AG09309 (cell line): ENCODE measurements around the gene GPC5.

Experiments used
- DNase-seq: peaks from one replicate; pipeline ENCODE4 v3.0.0-alpha.2; 2010; ENCODE audit warnings: low read depth
- H3K4me3 ChIP-seq: 2 replicates; pipeline ENCODE4 v1.5.1; 2011; ENCODE audit warnings: mild to moderate bottlenecking, low read depth, low read length, moderate library complexity; ENCODE audit not compliant: control insufficient read depth
- TF ChIP-seq, protein P1 (sequence below): IDR thresholded peaks from 2 replicates; pipeline ENCODE4 v1.5.1; 2011; ENCODE audit warnings: mild to moderate bottlenecking, low read depth, low read length, inconsistent platforms; ENCODE audit not compliant: insufficient read depth, control insufficient read depth; ENCODE audit errors: missing control alignments

GPC5 gene

DNA sequence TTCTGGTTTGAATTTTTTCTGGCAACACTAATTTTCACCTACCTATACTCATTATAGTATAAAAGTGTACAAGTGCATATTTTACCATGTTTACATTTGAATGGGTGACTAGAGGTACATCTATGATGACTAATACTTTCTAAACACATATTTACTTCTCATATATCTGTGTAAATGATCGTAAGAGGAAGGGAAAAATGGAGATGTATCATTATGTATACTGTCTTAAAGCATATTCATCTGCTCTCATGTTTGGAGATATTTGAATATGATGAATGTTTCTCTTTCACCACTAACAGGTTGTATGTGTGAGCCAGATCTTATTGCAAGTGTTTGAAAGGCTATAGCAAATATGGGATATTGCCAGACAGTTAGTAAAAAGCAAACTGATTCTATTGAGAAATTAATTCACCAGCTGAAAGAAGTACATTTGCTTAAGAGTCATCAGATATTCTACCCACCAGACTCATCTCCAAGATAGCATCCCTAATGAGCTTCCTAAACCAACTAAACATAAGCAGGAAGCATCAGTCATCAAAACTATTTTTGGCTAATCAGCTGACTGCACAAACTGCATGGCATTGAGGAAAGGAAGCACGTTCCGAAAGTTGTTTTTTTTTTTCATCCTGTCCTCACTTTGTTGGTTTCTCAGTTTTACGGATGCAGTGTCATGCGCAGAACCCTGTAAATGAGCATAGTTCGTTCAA lies 738.2 kb downstream of the GPC5 start:
- DNase-seq = no peak
- no peak overlapping the region for H3K4me3 ChIP-seq
- TF ChIP-seq, protein P1, sequence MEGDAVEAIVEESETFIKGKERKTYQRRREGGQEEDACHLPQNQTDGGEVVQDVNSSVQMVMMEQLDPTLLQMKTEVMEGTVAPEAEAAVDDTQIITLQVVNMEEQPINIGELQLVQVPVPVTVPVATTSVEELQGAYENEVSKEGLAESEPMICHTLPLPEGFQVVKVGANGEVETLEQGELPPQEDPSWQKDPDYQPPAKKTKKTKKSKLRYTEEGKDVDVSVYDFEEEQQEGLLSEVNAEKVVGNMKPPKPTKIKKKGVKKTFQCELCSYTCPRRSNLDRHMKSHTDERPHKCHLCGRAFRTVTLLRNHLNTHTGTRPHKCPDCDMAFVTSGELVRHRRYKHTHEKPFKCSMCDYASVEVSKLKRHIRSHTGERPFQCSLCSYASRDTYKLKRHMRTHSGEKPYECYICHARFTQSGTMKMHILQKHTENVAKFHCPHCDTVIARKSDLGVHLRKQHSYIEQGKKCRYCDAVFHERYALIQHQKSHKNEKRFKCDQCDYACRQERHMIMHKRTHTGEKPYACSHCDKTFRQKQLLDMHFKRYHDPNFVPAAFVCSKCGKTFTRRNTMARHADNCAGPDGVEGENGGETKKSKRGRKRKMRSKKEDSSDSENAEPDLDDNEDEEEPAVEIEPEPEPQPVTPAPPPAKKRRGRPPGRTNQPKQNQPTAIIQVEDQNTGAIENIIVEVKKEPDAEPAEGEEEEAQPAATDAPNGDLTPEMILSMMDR = no peak

DNA sequence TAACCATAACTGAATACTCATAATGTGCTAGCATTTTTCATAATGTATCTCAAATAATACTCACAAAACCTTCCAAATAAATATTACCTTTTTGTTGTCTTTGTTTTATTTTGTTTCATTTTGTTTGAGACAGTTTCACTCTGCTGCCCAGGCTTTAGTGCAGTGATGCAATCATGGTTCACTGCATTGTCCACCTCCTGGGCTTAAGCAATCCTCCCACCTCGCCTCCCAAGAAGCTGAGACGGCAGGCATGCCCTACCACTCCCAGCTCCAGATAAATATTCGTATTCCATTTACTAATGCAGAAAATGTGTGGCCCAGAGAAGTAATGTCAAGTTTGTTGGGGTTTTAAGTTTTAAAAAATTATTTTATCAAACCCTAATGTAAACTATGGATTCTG lies 739.1 kb downstream of the GPC5 start:
- DNase-seq = no peak
- TF ChIP-seq, protein P1 = no peak
- no peak overlapping the region for H3K4me3 ChIP-seq

DNA sequence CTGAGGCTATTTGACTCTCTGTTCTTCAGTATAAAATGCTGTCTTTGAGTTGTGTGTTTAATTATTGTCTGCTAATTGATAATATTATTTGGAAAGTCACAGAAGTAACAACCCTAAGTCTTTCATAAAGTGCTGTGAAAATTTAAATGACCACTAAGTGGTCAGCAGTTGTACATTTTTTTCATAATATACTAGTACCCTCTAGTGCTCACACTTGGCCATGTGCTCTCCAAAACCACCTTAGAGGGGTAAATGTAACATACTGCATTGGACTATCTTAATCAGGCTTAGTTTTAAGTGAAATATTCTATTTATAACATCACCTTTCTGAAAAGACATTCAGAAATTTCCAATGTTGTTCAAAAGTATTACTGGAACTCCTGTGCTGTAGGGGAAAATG lies 745.3 kb downstream of the GPC5 start:
- TF ChIP-seq, protein P1 = no peak
- no peak overlapping the region for H3K4me3 ChIP-seq
- DNase-seq = no peak

DNA sequence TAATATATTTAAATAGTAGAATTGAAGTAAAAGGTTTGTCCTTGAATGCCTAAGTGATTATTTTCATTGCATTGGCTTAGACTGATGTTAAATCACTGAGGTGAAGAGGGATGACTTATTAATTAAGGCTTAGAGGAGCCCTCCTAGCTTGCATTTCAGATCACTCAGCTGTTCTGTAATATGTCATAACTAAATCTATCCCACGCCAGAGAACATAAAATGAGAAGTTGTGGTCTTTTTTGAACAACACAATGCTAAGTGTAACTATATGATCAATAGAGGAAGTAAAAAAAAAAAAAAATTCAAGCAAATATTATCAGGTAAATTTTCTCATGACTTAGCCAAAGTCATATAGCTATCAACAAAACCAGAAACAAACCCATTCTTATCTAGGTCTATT lies 752.2 kb downstream of the GPC5 start:
- DNase-seq = no peak
- TF ChIP-seq, protein P1 = no peak
- H3K4me3 ChIP-seq = no peak overlapping the region

DNA sequence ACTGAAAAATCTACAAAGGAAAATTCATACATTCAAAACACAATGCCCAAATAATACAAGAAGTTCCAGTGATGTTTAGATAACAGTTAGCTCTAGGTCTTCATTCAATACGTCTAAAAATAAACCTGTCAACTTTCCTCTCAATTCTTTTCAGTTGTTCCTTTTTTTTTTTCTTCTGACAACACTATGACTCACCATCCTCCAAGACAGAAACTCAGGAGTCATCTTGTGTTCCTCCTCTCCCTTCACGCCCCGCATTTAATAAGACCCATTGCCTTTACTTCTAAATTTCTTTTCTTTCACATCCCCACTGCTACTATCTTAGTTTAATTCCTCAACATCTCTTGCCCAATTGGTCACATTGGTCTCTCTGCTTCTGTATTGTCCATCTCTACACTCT lies 759.9 kb downstream of the GPC5 start:
- H3K4me3 ChIP-seq = no peak overlapping the region
- TF ChIP-seq, protein P1 = no peak
- no peak for DNase-seq

DNA sequence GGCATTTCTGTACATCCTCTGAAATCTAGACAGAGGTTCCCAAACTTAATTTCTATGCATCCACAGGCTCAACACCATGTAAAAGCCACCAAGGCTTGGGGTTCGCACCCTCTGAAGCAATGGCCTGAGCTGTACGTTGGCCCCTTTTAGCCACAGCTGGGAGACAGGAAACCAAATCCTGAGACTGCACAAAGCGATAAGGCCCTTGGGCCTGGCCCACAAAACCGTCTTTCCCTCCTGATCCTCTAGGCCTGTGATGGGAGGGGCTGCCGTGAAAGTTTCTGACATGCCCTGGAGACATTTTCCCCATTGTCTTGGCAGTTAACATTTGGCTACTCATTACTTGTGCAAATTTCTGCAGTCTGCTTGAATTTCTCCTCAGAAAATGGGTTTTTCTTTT lies 766.4 kb downstream of the GPC5 start:
- H3K4me3 ChIP-seq = no peak overlapping the region
- DNase-seq = no peak
- TF ChIP-seq, protein P1 = no peak
